NCI-H526 treated with DMSO at 0.1 percent for 48 hours (cell line): ENCODE data around the gene CPSF3.
"Not testable (repeated sequence)": the region's sequence is repeated elsewhere in the genome, so short reads cannot be mapped to it uniquely, and the experiment has no call there.

Source experiments
- DNase-seq: peaks from one replicate; lab custom pipeline; 2025; lab: John Stamatoyannopoulos, UW

The CPSF3 gene

DNA sequence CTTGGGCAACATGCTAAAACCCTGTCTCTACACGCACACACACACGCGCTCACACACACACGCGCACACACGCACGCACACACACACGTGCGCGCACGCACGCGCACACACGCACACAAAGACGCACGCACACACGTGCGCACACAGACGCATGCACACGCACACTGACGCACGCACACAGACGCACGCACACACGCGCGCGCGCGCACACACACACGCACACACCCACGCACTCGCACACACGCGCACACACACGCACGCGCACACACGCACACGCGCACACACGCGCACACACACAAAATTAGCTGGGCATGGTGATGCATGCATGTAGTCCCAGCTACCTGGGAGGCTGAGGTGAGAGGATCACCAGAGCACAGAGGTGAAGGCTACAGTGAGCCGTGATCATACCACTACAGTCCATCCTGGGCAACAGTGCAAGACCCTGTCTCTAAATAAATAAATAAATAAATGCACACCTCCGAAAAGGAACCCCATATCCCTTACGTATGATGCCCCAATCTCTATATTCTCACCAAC lies 42.8 kb downstream of the CPSF3 start:
- DNase-seq, result no peak

DNA sequence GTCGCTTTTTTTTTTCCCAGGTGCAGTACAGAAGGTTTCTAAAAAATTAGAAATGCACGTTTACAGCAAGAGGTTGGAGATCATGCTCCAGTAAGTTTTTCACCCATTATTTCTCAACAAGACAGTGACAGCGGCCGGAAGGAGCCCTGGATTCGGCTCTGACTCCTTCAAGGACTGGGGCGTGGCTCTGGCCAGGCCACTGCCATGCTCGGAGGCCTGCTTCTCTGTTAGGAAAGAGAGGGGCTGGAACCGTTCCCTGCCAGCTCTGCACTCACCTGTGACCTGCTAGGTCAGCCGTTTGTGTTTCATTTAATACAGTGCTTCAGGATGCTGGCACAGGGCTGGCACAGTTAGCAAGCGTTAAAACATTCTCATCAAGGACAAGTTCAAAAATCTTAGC lies 44.2 kb downstream of the CPSF3 start:
- no peak for DNase-seq

DNA sequence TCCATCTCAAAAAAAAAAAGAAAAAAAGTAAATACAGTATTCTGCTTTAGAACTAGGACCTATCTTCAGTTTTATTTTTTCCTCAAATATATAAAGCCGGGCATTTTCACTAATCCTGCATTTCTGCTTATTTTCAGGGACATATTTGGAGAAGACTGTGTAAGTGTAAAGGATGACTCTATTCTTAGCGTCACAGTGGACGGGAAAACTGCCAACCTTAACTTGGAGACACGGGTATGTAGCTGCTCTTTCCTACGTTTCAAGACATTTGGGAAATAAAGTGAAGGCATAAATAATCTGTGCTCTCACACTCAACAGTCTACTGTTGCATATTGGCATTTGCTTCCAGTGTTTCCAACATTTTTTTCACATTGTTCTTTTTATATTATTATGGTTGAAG lies 47.8 kb downstream of the CPSF3 start:
- no peak for DNase-seq

DNA sequence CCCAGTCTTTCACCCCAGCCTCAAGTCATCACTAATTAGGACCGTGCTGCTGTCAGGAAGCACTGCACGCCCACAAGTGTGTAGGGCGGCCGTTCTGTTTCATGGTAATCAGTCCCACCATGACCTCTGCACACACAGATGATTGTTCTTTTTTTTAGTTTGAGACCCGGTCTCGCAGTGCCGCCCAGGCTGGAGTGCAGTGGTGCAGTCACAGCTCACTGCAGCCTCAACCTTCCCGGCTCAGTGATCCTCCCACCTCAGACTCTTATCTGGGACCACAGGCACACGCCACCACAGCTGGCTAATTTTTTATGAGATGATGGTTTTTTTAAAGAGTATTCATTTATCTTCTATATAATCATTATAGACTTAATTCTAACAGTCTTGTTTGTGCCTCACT lies 49.1 kb downstream of the CPSF3 start:
- no peak for DNase-seq

DNA sequence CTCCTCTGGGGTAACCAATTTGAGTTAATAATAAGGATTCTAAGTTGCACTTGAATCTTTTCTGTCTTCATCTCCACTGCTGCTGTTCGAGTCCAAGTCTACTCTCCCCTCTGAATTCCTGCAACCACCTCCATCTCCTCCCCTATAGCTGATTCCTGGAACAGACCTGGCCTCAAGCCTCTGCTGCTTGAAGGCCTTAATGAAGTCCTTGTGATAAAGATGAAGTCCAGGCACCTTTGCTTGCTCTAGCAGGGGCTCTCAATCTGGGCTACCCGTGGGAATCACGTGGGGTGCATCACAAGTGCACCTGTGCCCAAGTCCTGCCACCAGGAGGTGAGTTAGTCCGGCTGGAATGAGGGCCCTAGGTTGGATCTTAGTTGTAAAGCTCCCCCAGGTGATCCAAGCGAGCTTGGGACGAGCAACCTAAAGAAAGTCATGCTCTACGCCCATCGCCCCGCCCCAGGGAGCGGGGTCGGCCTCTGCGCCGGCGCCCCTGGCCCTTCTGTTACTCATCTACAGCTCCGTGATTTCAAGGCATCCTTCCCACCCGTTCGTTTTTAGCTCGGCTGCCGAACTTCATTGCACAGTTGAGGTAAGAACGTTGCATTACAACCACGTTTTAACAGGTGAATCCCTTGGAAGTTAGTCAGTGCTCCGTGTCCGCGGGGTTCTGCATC lies 50.0 kb downstream of the CPSF3 start:
- no peak for DNase-seq

DNA sequence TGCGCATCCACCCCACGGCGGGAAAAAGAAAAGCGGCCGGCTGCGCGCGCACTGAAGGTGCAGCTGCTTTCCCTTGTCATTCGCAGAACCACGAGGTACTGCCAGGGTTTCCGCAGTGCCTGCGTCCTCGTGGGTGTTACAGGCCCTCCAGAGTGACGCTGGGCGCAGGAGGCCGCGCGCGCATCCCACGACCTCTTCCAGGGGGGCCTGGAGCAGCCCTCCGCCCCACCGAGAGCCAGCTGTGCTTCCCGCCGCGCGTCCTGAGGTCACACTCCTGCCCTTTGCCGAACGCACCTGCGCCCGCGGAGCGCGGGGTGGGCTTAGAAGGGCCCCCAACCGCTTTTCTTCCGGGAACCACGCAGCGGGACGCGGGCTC lies 50.5 kb downstream of the CPSF3 start:
- DNase-seq, result no peak

DNA sequence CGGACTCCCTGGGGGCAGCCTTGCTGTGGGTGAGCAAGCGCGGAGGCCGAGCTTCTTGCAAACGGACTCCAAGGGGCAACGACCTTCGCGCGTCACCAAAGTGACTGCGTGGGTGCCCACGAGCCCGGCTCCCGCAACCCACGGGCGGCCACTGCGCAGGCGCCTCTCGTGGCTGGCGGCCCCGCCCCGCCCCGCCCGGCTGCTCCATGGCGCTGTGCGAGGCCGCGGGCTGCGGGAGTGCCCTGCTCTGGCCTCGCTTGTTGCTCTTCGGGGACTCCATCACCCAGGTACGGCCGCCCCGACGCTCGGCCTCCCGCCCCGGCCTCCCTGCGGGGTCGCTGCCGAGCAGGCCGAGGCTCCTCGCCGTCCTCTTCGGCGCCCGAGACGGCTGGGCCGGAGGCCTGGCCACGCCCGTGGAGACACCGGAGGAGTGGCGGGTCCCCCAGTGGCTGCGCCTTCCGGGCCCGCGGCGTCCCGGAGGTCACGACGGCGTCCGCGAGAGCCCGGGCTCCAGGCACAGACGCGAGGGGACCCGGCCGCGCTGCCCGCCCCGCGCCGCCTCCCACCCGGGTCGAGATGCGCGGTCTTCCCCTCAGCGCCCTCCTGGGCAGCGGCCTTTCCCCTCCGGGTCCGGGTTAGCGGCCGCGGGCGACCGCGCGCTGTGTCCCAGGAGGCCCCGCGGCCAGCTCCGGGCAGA lies 51.1 kb downstream of the CPSF3 start, which contains the start of gene IAH1:
Gene IAH1 (plus strand): TSS at position 191 of the 697 bp plus-strand sequence. CDS start 16 bp downstream, at position 207.
- DNase-seq, result peak; percentile 2

DNA sequence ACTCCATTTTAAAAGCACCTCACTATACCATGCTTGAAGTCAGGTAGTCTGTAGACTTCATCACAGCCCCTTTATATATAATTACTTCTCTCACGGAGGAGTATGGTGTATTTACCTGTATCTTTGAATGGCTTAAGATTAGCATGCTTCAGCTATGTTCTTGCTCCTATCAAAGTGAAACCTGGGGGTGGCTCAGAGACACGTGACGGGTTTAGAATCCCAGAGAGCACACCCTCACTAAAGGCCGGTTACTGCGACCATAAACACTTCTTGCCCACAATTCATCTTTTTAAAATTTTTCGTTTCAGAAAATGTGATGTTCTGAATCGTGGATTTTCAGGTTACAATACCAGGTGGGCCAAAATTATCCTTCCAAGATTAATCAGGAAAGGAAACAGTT lies 54.5 kb downstream of the CPSF3 start:
- DNase-seq, result no peak

DNA sequence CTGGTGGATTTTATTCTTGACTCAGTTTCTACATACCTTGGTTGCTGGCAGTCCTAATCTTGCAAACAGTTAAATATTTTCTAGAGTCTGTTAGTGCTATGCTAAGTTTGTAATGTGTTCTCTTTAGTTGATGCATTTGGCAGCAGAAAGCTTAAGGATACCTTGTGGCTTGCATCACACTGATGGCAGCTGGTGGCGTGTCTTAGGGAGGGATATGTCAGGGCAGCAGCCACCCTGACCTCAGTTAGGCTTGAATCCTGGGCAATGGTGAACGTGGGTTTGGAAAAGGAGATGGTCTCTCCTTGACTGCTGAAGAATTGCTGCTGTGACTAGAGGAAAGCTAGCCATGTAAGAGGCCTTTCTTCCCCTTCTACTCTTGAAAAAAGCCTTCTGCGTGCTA lies 55.1 kb downstream of the CPSF3 start:
- DNase-seq, result no peak

DNA sequence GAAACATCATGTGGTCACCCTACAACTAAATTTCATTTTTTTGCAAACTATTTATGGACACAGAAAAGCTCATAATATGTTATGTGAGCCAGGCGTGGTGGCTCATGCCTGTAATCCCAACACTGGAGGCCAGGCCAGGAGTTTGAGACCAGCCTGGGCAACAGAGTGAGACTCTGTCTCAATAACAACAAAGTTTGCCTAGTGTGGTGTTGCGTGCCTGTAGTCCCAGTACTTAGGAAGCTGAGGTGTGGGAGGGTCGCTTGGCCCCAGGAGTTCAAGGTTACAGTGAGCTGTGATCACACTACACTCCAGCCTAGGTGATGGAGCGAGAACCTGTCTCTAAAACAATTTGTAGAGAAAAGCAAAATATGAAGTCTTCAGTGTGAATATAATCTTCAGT lies 56.7 kb downstream of the CPSF3 start:
- DNase-seq, result no peak

DNA sequence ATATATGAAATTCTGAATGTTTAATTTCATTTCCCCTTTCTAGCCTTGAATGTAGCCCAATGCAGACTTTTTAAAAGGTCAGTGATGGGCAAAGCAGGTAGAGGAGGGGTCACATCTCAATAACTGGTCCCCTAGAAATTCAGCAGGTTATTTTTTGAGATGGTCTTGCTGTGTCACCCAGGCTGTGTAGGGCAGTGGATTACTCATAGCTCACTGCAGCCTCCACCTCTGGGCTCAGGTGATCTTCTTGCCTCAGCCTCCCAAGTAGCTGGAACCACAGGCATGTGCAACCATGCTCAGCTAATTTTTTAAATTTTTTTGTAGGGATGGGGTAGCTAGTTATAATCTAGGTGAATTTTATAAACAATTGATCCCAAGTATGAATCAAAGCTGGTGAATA lies 59.7 kb downstream of the CPSF3 start:
- no peak for DNase-seq

DNA sequence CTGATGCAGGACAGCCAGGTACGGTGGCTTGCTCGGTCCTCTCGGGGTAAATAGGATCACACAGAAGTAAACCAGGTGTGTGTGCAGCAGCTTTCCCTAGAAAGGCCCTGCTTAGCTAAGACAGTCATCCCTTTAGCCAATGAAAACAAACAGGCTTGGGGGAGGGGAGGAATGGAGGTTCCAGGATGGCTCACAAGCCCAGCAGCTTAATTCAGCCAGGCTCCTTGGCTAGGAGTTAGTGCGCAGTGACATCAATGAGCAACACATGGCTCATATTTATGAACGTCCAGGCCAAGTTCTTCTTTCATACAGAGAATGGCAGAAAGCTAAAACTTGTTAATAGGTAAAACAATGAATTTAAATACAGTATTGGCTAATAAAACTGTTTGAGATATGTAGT lies 61.1 kb downstream of the CPSF3 start:
- no peak for DNase-seq

DNA sequence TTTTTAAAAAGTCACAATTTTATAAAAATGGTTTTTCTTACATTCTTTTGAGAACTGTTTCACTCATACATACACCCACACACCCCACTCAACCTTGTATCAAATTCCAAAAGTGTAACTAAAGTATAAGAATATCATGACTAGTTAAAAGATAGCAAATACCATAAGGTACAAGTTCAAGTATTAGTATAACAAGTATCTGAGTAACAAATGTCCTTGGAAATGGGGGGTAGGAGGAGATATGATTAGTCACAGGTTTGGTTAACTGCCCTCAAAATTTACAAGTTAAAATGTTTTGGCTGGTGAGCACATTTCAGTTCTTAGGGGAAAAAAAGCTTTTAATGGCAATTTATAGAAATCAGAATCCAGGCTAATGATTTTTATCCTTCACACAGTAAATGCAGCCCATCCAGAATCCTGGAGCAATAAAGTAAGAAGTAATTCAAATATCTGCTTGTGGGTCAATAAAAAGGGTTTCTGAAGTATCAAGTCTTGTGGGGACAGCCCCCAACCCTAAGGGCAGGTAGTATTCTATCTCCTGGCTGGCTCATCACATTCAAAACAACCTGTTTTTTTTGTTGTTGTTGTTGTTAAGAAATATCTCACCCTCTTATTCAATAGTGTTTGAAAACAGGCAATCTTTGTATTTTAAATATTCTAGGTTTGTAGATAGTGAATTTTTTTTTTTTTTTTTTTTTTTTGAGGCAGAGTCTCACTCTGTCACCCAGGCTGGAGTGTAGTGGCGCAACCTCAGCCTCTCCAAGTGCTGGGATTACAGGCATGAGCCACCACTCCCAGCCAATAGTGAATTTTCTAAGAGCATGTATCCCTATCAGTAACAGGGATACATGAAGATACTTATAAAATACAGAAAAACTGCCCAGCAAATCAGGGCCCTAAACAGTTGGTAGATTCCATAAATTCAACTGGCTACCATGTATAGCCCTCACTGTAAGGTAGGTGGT lies 65.4 kb downstream of the CPSF3 start:
- no peak for DNase-seq

DNA sequence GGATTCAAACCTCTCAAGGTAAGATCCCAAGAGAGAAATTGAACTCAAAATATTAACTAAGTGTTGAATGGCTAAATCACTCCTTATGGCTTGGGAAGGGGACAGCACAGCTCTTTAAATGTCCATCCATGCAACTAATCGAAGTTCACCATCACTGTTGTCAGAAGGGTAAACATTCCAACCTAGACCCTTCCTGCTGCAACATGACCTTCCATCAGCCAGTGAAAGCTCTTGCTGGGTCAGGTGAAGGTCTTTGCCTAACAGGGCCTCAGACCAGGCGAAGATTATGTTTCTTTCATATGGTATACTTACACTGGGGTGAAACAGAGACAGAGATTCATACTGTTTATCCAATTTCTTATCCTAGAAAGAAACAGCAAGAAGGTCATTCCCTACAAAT lies 67.3 kb downstream of the CPSF3 start:
- no peak for DNase-seq

DNA sequence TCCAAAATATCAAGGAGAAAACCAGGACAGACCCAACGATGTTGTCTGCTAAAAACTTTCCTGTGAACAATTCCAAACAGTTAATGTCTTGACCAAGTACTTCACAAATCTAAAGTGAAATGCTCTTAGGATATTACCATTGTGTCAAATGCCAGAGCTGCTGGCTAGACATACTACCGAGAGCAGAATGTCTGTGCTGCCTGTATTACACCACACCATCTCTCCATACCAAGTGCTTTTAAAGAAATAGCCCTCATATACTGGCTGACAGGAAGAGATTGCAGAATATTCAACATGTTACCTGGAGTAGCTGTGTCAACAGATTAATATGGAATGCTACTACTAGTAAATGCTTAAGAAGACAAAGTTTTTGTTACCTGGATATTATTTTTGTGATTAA lies 69.5 kb downstream of the CPSF3 start:
- DNase-seq, result no peak

DNA sequence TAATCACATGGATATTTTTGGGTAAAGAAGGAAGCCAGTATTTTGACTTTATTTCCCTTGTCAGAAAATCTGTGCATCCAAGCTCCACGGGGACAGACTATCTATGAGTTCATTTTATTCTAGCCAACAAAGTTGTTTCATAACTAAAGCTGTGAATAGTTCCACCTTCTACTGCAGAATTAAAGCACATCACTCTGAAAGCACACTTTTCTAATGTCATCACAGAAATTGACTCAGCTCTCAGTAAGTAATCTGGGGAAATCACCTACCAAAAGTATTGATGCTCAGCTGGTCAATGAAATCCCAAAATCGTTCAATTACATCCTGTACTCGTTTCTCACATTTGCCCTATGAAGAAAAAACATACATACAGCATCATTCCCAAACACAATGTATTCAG lies 70.0 kb downstream of the CPSF3 start:
- DNase-seq, result no peak

DNA sequence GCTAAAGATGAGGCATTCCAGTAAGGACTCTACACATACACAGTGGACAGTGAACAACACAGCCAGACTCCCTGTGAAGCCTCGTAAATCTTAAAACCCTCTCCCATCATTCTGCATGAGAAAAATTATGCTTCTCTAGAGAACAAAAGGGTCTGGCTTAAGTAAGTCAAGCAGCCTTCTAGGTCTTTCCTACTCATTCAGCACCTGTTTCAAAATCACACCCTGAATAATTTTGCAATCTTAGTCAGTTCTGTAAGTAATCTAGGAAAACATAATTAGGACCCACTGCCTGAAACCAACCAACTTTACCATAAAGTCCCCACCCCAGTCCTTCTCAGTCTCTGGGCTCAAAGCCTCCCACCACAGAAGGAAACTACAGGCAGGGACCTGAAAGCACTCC lies 70.6 kb downstream of the CPSF3 start:
- DNase-seq, result no peak

DNA sequence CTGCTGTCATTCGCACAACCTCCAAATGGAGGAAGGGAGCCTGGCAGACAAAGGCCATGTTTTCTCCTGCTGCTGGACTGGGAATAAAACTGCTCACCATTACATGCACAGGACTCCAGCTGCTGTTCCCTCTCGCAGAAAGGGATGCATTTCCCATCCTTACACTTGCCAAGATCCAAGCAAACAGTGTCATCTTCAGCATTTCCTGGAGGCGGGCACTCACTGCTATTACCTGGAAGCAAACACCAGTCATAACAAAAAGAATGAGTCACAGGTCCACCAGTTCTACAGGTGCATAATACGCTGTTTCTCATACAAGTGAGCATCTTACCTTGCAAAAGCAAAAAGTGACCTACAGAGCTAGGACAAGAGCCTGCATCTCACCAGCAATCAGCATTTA lies 73.6 kb downstream of the CPSF3 start:
- DNase-seq, result no peak

DNA sequence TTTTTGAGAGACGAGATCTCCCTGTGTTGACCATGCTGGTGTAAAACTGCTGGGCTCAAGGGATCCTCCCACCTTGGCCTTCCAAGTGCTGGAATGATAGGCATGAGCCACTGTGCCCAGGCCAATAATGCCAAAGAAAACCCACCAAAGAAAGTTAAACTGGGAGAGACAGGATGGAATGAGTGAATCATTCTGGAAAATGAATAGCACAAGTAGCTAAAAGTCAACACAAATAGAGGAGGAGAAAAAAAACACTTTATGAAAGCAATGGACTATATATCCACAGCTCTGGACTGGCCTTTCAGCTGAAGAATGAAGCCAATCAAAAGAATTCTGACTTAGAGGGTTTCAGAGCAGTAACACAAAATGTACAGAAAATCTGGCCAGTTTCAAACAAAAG lies 74.8 kb downstream of the CPSF3 start:
- no peak for DNase-seq

DNA sequence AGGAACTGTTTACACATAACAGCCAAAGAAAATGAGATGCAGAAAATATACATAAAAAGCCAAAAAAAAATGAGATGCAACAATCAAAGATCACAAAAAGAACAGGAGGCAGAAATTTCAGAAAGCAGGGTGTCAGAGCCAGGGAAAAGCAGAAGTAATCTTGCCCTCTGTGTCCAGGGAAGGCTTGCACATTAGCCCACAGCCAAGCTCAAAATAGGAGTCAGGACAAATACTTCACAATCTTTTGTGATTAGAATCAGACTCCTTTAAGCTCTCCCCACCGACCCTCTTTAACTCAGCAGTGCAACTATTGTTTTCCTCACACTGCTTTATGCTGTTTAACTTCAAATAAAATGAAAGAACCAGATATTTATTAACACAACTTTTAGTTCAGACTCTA lies 85.5 kb downstream of the CPSF3 start:
- no peak for DNase-seq

DNA sequence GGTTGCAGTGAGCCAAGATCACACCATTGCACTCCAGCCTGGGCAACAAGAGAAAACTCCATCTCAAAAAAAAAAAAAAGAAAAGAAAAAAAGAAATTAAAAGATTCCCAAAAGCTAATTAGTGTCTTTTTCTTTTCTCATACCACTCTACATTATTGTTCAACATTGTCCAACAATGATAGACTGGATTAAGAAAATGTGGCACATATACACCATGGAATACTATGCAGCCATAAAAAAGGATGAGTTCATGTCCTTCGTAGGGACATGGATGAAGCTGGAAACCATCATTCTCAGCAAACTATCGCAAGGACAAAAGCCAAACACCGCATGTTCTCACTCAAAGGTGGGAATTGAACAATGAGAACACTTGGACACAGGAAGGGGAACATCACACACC lies 90.5 kb downstream of the CPSF3 start:
- DNase-seq, result not testable (repeated sequence)

DNA sequence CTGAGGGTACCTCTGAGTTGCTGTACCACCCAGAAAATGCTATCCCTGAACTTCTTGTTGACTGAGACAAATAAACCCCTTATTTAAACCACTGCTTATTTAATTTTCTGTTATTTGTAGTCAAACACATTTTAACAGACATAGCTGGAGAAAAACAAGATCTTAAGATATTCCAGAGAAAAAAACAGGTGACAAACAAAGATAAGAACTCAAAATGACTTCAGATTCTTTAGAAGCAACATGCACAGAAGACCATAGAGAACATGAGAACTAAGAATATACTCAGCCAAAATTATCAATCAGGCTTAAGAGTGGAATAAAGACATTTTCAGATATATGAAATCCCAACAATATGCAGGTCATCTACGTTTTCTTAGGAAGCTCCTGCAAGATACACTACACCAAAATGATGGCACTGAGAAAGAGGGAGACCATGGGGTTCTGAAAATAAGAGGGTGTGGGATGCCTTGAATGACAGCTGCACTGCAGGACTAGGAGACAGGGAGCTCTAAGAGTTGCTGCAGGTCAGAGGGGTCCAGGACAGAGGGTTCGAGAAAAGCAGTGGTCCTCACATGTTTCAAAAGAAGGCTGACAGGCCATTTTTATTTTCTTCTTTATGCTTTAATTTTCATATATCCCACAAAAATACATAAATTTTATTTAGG lies 93.8 kb downstream of the CPSF3 start:
- no peak for DNase-seq
